GM06990 (cell line): Measurements from ENCODE around the gene FANCG.

ENCODE experiments used
- DNase-seq: peaks from one replicate; pipeline ENCODE4 v3.0.0-alpha.2; 2011; ENCODE audit not compliant: insufficient read length; ENCODE audit errors: extremely low read depth
- H3K27me3 ChIP-seq: replicated peaks from 2 replicates; pipeline ENCODE4 v1.6.0; 2011; ENCODE audit warnings: low read length; ENCODE audit not compliant: control insufficient read depth, insufficient read depth
- H3K36me3 ChIP-seq: 2 replicates; pipeline ENCODE4 v1.5.1; 2011; ENCODE audit warnings: low read length; ENCODE audit not compliant: control insufficient read depth, insufficient read depth
- H3K4me3 ChIP-seq: replicated peaks from 2 replicates; pipeline ENCODE4 v1.5.1; 2011; ENCODE audit warnings: low read depth, mild to moderate bottlenecking, control low read depth, low read length
- CTCF ChIP-seq: IDR thresholded peaks from 2 replicates; pipeline ENCODE4 v1.5.1; 2011; ENCODE audit warnings: low read length, control low read depth, mild to moderate bottlenecking, inconsistent platforms; ENCODE audit not compliant: insufficient read depth, poor library complexity, severe bottlenecking

FANCG gene

GRCh38 chr9:35105126-35105525 is 25.4 kb upstream of the FANCG start:
- DNase-seq, result no peak
- Histone ChIP-seq H3K4me3 (no peak overlapping the region), H3K36me3 (peaks cover 18% of the 10 kb centered on the region), H3K27me3 (no peaks in the 10 kb centered on the region)
- TF ChIP-seq CTCF, result no peak

DNA sequence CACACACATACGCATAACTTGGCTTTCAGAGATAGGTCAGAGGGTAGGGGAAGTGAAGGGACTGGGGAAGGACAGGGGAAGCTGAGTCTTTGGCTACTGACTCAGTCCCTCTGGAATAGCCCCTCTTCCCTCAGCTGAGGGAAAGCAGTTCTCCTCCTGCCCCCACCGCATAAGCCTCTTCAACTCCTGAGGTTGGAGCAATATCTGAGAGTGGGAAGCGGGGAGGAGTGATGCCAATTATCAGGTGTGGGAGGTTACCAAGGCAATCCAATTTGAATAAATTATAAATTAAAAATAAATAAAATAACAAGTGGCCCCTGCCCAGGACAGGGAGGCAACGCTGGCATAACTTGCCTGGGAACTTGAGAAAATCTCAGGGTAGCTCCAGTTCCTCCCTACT is 24.8 kb upstream of the FANCG start:
- Histone ChIP-seq H3K4me3 (no peak overlapping the region), H3K27me3 (no peaks in the 10 kb centered on the region), H3K36me3 (peaks cover 20% of the 10 kb centered on the region)
- DNase-seq, result no peak
- TF ChIP-seq CTCF, result no peak

- TF ChIP-seq CTCF, result no peak
- no peak for DNase-seq
- Histone ChIP-seq H3K4me3 (no peak overlapping the region; the same call in 1 of the 2 replicates), H3K36me3 (peaks cover 21% of the 10 kb centered on the region), H3K27me3 (no peaks in the 10 kb centered on the region)
Measured at GRCh38 chr9:35103660-35104191, 24.0 kb upstream of the FANCG start.

- H3K27me3 ChIP-seq, result no peaks in the 10 kb centered on the region
- H3K4me3 ChIP-seq, result peak within 1 kb of the TSS; percentile 92
- DNase-seq, result peak; percentile 87
- H3K36me3 ChIP-seq, result peaks cover 21% of the 10 kb centered on the region
- TF ChIP-seq CTCF, result no peak
Measured at GRCh38 chr9:35102769-35103659, 23.3 kb upstream of the FANCG start, which contains the start of gene STOML2. TSS of gene STOML2 (minus strand) at chr9:35103131. CDS start at chr9:35103094, 37 bp downstream.

GRCh38 chr9:35102465-35102768 is 22.7 kb upstream of the FANCG start:
- Histone ChIP-seq H3K27me3 (no peaks in the 10 kb centered on the region), H3K4me3 (peak overlapping the region; percentile 92), H3K36me3 (peaks cover 21% of the 10 kb centered on the region)
- peak; percentile 32 for DNase-seq
- TF ChIP-seq CTCF, result no peak
